Type B pancreatic cell (in vitro differentiated cells): ENCODE data around the gene DSCAML1. TPM values are rescaled to one million over a fixed set of nuclear protein-coding genes. Genes with fewer than 3 reads are reported as not detected.

Experiments used
- DNase-seq: peaks from one replicate; pipeline ENCODE4 v3.0.0; 2021; ENCODE audit warnings: mixed read lengths; ENCODE audit not compliant: unreplicated experiment; ENCODE audit errors: extremely low spot score
- H3K27ac Mint-ChIP-seq: 2 replicates; pipeline ENCODE4 v1.8.0; 2021; ENCODE audit warnings: mild to moderate bottlenecking, mixed read lengths
- H3K27me3 Mint-ChIP-seq: 2 replicates; pipeline ENCODE4 v1.8.0; 2021; ENCODE audit warnings: mixed read lengths
- H3K36me3 Mint-ChIP-seq: 2 replicates; pipeline ENCODE4 v1.8.0; 2021; ENCODE audit warnings: mixed read lengths
- H3K4me1 Mint-ChIP-seq: one replicate; pipeline ENCODE4 v1.8.0; 2021; ENCODE audit warnings: mixed read lengths; ENCODE audit not compliant: unreplicated experiment
- H3K4me3 Mint-ChIP-seq: 2 replicates; pipeline ENCODE4 v1.8.0; 2021; ENCODE audit warnings: mild to moderate bottlenecking, mixed read lengths
- H3K9me3 Mint-ChIP-seq: 2 replicates; pipeline ENCODE4 v1.8.0; 2021; ENCODE audit warnings: mixed read lengths
- total RNA-seq: library from RNA; stranded (reverse); gene quantifications from 2 replicates; pipeline ENCODE4 v1.2.1, GENCODE V29; 2021; ENCODE audit warnings: low replicate concordance
- TF ChIP-seq, protein P1 (sequence below): fragments of 200-600 bp; sonication (generic); conservative IDR thresholded peaks from 2 replicates; pipeline ENCODE4 v1.5.0; 2021; ENCODE audit warnings: antibody characterized with exemption, mild to moderate bottlenecking

Gene DSCAML1
- total RNA-seq, 1 donor from 2014 or later, result 5.8 TPM

DNA sequence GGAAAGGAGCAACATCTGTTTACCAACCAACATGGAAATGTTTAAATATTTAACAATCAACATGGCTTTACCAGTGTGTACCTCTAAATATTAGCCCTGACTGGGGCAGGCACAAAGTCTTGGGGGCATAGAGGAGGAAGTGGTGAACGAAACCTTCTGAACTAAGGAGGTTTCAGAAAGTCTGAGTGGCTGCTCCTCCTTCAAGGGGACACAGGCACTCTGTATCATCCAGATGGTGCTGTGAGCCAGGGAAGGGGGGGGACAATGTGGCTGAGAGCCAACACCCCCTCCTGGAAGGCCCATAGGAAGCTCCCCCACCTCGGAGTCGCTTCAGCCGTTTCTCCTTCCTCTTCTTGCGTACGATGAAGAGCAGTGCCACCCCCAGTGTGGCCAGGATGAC, 361.7 kb downstream of the DSCAML1 start:
- no peaks in the 10 kb centered on the region for H3K36me3 Mint-ChIP-seq
- no peak for DNase-seq
- no peaks in the 10 kb centered on the region for H3K9me3 Mint-ChIP-seq
- peaks cover 28% of the 10 kb centered on the region for H3K27me3 Mint-ChIP-seq
- no peak overlapping the region for H3K4me3 Mint-ChIP-seq
- TF ChIP-seq, protein P1, sequence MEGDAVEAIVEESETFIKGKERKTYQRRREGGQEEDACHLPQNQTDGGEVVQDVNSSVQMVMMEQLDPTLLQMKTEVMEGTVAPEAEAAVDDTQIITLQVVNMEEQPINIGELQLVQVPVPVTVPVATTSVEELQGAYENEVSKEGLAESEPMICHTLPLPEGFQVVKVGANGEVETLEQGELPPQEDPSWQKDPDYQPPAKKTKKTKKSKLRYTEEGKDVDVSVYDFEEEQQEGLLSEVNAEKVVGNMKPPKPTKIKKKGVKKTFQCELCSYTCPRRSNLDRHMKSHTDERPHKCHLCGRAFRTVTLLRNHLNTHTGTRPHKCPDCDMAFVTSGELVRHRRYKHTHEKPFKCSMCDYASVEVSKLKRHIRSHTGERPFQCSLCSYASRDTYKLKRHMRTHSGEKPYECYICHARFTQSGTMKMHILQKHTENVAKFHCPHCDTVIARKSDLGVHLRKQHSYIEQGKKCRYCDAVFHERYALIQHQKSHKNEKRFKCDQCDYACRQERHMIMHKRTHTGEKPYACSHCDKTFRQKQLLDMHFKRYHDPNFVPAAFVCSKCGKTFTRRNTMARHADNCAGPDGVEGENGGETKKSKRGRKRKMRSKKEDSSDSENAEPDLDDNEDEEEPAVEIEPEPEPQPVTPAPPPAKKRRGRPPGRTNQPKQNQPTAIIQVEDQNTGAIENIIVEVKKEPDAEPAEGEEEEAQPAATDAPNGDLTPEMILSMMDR, result no peak
- no peaks in the 10 kb centered on the region for H3K4me1 Mint-ChIP-seq
- no peak overlapping the region for H3K27ac Mint-ChIP-seq

DNA sequence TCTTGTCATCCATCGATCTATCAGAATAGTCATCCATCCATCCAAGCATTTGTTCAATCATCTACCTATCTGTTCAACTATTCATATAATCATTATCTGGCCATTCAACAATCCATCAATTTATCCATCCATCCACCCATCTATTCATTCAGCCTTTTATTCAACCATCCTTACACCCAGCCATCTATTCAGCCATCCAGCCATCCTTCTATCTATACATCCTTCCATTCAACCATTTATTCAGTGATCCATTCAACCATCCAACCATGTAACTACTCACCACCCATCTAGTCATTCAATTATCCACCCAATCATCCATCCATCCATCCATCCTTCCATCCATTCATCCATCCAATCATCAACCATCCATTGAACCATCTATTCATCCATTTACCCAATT, 362.5 kb downstream of the DSCAML1 start:
- DNase-seq, result no peak
- Mint-ChIP-seq H3K9me3 (no peaks in the 10 kb centered on the region), H3K27me3 (peaks cover 28% of the 10 kb centered on the region), H3K27ac (no peak overlapping the region), H3K36me3 (no peaks in the 10 kb centered on the region), H3K4me1 (peaks cover 6% of the 10 kb centered on the region), H3K4me3 (no peak overlapping the region)
- TF ChIP-seq, protein P1, result no peak

DNA sequence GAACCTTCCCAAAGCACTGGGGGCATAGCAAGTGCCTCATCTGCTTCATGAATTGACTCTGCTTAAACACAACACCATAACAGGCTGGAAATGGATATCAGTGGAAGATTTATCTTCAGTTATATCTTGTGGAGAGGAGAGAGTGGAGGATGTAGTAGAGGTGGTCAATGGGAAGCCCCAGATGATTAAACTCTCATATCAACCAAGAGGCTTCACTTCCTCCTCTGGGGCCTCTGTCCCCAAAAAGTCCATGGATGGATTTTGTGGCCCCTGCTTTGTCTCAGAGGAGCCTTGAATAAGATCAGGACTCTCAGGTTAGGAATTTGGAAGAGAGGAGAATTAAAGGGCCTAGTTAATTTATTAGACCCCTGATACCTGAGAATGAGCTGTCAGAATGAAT, 363.3 kb downstream of the DSCAML1 start:
- H3K27ac Mint-ChIP-seq, result no peak overlapping the region
- DNase-seq, result no peak
- H3K9me3 Mint-ChIP-seq, result no peaks in the 10 kb centered on the region
- no peaks in the 10 kb centered on the region for H3K36me3 Mint-ChIP-seq
- TF ChIP-seq, protein P1, result no peak
- H3K27me3 Mint-ChIP-seq, result peaks cover 31% of the 10 kb centered on the region
- no peak overlapping the region for H3K4me3 Mint-ChIP-seq
- peaks cover 6% of the 10 kb centered on the region for H3K4me1 Mint-ChIP-seq

- H3K27ac Mint-ChIP-seq, result no peak overlapping the region
- peaks cover 38% of the 10 kb centered on the region for H3K27me3 Mint-ChIP-seq
- H3K36me3 Mint-ChIP-seq, result no peaks in the 10 kb centered on the region
- no peak overlapping the region for H3K4me3 Mint-ChIP-seq
- DNase-seq, result no peak
- TF ChIP-seq, protein P1, result no peak
- H3K4me1 Mint-ChIP-seq, result peaks cover 17% of the 10 kb centered on the region
- no peaks in the 10 kb centered on the region for H3K9me3 Mint-ChIP-seq
Observed at GRCh38 chr11:117431436-117431835, 365.6 kb downstream of the DSCAML1 start.

DNA sequence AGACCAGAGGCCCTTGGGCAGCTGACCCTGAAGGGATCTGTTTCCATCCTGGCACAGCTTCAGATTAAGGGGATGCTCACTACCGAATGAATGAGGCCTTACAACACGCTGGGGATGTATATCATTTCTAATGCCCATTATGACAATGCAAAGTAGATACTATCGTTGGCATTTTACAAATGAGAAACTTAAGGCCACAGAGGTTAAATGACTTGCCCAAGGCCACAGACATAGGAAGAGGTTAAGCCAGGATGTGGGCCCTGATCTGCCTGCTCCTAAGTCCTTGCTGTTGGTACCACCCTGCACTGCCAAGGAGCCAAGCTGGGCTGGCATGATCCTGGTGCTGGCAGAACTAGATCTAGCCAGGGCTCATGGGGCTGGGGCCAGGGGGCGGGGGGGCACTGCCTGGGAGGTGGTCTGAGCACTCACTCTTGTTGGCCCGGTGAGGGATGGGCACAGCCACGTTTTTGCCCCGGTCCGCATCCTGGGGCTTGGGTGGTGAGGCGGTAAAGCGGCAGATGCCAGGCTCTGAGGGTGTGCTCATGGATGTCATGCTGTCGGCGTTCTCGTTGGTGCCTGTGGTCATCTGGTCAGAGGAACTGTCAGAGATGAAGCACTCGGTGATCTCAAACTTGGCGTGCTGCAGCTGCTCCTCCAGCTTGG, 366.6 kb downstream of the DSCAML1 start:
- H3K4me1 Mint-ChIP-seq, result peaks cover 17% of the 10 kb centered on the region
- no peaks in the 10 kb centered on the region for H3K9me3 Mint-ChIP-seq

More for the DNA sequence above, 366.6 kb downstream of the DSCAML1 start:
- no peak overlapping the region for H3K27ac Mint-ChIP-seq
- no peak for DNase-seq
- peaks cover 41% of the 10 kb centered on the region for H3K27me3 Mint-ChIP-seq
- TF ChIP-seq, protein P1, result no peak
- no peaks in the 10 kb centered on the region for H3K36me3 Mint-ChIP-seq
- no peak overlapping the region for H3K4me3 Mint-ChIP-seq
